ENCODE results near the gene KRT74.

The KRT74 gene

DNA sequence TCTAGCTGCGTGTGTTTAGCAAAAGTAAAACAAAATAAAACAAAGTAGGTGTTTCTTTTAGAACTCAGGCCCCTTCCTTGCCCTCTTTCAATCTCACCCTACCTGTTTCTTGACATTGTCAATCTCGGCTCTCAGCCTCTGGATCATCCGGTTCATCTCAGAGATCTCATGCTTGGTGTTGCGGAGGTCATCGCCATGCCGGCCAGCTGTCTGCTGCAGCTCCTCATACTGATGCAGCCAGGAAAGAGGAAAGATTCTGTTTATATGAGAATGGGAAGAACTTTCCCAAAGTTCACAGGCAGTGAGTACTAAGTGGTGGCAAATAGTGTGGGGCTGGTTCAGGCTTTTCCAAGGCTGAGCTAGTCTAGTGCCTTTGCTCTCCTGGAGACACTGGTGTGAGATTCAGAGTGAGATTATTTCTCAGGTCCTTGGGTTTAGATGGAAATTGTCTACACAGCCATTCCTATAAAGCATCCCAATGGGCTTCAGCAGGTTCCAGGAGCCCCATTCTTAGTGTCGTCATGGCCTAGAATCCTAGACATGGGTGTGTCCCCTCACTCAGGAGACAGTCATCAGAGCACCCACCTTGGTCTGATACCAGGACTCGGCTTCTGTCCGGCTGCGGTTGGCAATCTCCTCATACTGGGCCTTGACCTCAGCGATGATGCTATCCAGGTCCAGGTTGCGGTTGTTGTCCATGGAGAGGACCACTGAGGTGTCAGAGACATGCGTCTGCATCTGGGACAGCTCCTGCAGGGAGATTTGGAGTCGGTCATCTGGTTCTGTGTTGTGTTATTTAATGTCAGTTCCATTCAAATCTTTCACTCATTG is 56.4 kb downstream of the KRT74 start:
- Mint-ChIP-seq H3K27me3 (peaks cover 9 to 43% of the 10 kb centered on the region in 2 donors), H3K4me3 (no peak overlapping the region), H3K4me1 (ENCODE audit: low read depth in 2 of 2) (peaks cover 2 to 8% of the 10 kb centered on the region in 2 donors), H3K9me3 (no peaks in the 10 kb centered on the region), H3K27ac (no peak overlapping the region), H3K36me3 (ENCODE audit: insufficient read depth) (no peaks in the 10 kb centered on the region)
- ATAC-seq (replicated peaks) (no peak), DNase-seq (no peak)

DNA sequence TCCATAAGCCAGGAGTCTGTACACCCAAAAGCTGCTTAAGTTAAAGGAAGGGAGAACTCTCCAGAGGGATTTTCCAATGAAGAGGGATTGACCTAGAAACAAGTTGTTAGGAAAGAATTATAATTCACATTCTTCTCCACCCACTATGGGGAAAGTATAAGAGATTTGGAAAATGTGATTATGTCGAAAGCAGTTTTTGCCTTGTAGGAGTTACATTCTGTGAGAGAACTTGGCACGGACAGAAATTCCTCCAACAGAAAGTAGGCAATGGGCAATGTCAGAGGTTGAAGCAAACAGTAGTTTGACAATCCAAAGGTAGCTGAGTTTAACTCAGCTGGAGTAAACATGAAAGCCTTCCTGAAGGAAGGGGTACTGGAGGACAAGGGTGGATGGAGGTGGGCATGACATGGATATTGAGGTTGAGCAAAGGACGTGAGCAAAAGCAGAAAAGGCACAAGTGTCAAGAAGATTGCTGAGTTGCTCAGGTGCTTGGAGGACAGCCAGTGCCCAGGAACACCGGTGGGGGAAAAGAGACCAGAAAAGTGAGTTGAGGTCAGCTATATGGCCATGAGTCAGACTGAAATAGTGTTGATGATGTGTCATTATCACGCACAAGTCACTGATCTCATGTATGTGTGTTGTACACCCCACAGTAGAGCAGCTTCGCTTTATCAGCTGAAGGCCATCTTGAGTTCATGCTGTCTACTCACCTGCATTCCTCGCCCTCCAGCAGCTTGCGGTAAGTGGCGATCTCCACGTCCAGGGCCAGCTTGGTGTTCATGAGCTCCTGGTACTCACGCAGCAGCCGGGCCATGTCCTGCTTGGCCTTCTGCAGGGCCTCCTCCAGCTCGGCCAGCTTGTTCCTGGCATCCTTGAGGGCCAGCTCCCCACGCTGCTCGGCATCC is 57.5 kb downstream of the KRT74 start:
- Mint-ChIP-seq H3K4me3 (no peak overlapping the region), H3K27me3 (peaks cover 0 to 42% of the 10 kb centered on the region in 2 donors), H3K27ac (no peak overlapping the region), H3K36me3 (ENCODE audit: insufficient read depth) (no peaks in the 10 kb centered on the region), H3K4me1 (ENCODE audit: low read depth in 2 of 2) (peaks cover 0 to 1% of the 10 kb centered on the region in 2 donors), H3K9me3 (no peaks in the 10 kb centered on the region)
- DNase-seq (no peak), ATAC-seq (replicated peaks) (no peak)

Data from effector memory CD8-positive, alpha-beta T cell (primary cell).